Transverse colon (tissue), 4 donors: ENCODE data around the gene SH3RF3.

Experiments used
- EP300 ChIP-seq: sonication (generic); formaldehyde crosslinking; IDR thresholded peaks from one replicate; pipeline ENCODE4 v1.6.1; 2017; ENCODE audit warnings: antibody characterized with exemption, low read depth
- POLR2A ChIP-seq: fragments of 450-650 bp; IDR thresholded peaks from one replicate; pipeline ENCODE4 v1.6.1; 2016; ENCODE audit warnings: antibody characterized with exemption, mild to moderate bottlenecking, moderate library complexity
- POLR2AphosphoS5 ChIP-seq, 3 donors: sonication (generic); formaldehyde crosslinking; IDR thresholded peaks; one replicate each; pipeline ENCODE4 v1.6.1; 2016; ENCODE audit warnings: antibody characterized with exemption in 3 of 3
- TF ChIP-seq, protein P1 (sequence below), 5 experiments: fragments of 200-600 bp in 3 of 5; fragments of 450-650 bp in 2 of 5; sonication (generic) in 3 of 5; IDR thresholded peaks; 1 replicate in 2 of 5; 2 replicates in 3 of 5; pipeline ENCODE4 v1.5.1; 2016 to 2017; ENCODE audit warnings: antibody characterized with exemption in 5 of 5, inconsistent platforms in 3 of 5, mild to moderate bottlenecking in 2 of 5, moderate library complexity in 1 of 5

DNA sequence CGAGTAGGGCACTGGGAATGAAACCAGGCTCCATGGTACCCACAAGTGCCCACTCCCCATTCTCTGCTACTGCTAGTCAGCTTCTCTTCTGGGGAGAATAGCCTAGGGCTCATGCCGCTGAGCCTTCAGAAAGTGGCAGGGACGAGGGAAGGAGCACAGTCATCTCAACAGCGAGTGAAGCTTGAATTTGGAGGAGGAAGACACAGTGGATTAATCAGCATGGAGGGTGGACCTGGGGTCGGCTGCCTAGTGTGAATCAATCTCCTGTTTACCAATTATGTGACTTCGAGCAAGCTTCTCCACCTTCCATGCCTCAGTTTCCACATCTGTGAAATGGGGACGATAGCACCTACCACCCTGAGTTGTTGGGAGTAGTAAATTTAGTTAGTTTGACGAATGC, 327.8 kb downstream of the SH3RF3 start:
- TF ChIP-seq, protein P1, sequence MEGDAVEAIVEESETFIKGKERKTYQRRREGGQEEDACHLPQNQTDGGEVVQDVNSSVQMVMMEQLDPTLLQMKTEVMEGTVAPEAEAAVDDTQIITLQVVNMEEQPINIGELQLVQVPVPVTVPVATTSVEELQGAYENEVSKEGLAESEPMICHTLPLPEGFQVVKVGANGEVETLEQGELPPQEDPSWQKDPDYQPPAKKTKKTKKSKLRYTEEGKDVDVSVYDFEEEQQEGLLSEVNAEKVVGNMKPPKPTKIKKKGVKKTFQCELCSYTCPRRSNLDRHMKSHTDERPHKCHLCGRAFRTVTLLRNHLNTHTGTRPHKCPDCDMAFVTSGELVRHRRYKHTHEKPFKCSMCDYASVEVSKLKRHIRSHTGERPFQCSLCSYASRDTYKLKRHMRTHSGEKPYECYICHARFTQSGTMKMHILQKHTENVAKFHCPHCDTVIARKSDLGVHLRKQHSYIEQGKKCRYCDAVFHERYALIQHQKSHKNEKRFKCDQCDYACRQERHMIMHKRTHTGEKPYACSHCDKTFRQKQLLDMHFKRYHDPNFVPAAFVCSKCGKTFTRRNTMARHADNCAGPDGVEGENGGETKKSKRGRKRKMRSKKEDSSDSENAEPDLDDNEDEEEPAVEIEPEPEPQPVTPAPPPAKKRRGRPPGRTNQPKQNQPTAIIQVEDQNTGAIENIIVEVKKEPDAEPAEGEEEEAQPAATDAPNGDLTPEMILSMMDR (IDR thresholded peaks at IDR 0.05), result no peak
- no peak for TF ChIP-seq POLR2A
- no peak for TF ChIP-seq EP300
- no peak for TF ChIP-seq POLR2AphosphoS5 (IDR thresholded peaks at IDR 0.05)
